HG03139 (cell line): ENCODE results near the gene ZNF583.

ENCODE experiments used
- ATAC-seq: cut with Tn5 transposase; IDR thresholded peaks from one replicate; pipeline ENCODE4 v1.9.1; 2021; ENCODE audit not compliant: unreplicated experiment

The ZNF583 gene

GRCh38 chr19:56403764-56404704 lies at the start of gene ZNF583:
ZNF583 (plus strand) TSS chr19:56404332; CDS start chr19:56407115, 2,783 bp downstream.
- peak; percentile 75 for ATAC-seq

- no peak for ATAC-seq
Measured at GRCh38 chr19:56355517-56355916, 48.6 kb upstream of the ZNF583 start.

GRCh38 chr19:56356944-56357343 lies 47.2 kb upstream of the ZNF583 start:
- no peak for ATAC-seq

- no peak for ATAC-seq
Measured at GRCh38 chr19:56360841-56361240, 43.3 kb upstream of the ZNF583 start.

GRCh38 chr19:56367829-56368711 lies 36.1 kb upstream of the ZNF583 start:
- peak; percentile 92 for ATAC-seq

- ATAC-seq, result no peak
Measured at GRCh38 chr19:56369886-56370676, 34.1 kb upstream of the ZNF583 start.

- ATAC-seq, result no peak
Measured at GRCh38 chr19:56372281-56372680, 31.9 kb upstream of the ZNF583 start.

- no peak for ATAC-seq
Measured at GRCh38 chr19:56377105-56377924, 26.8 kb upstream of the ZNF583 start.

GRCh38 chr19:56383826-56384605 lies 20.1 kb upstream of the ZNF583 start:
- ATAC-seq, result no peak

GRCh38 chr19:56393119-56394012 lies 10.8 kb upstream of the ZNF583 start, which contains the start of gene ZNF582:
ZNF582 (minus strand) TSS chr19:56393534; CDS start chr19:56391752, 1,782 bp downstream.
- peak; percentile 98 for ATAC-seq

- ATAC-seq, result no peak
Measured at GRCh38 chr19:56398809-56399208, 5.3 kb upstream of the ZNF583 start.

- no peak for ATAC-seq
Measured at GRCh38 chr19:56400485-56400884, 3.6 kb upstream of the ZNF583 start.

- ATAC-seq, result no peak
Measured at GRCh38 chr19:56403261-56403660, 871 bp upstream of the ZNF583 start.

- ATAC-seq, result no peak
Measured at GRCh38 chr19:56404705-56405056, 549 bp downstream of the ZNF583 start.

GRCh38 chr19:56405062-56405461 lies 930 bp downstream of the ZNF583 start:
- ATAC-seq, result no peak

GRCh38 chr19:56423276-56423984 lies 19.3 kb downstream of the ZNF583 start:
- ATAC-seq, result no peak

- no peak for ATAC-seq
Measured at GRCh38 chr19:56423985-56424353, 19.8 kb downstream of the ZNF583 start.
